Glomerular visceral epithelial cell (primary cell): ENCODE data around the gene PLEKHO2.

Experiments used
- DNase-seq: peaks from one replicate; pipeline ENCODE4 v3.0.0-alpha.2; 2016; ENCODE audit errors: extremely low spot score

The PLEKHO2 gene

GRCh38 chr15:64825431-64826294, 16.1 kb upstream of the PLEKHO2 start, which contains the start of gene PIF1:
Gene PIF1, minus strand, starts transcription at chr15:64825647. Its CDS starts 1,312 bp downstream, at chr15:64824335.
- peak; percentile 97 for DNase-seq

GRCh38 chr15:64828985-64829384, 12.7 kb upstream of the PLEKHO2 start:
- DNase-seq: no peak

GRCh38 chr15:64833690-64834089, 8.0 kb upstream of the PLEKHO2 start:
- no peak for DNase-seq

GRCh38 chr15:64836023-64836536, 5.6 kb upstream of the PLEKHO2 start:
- DNase-seq: no peak

- DNase-seq: no peak
These were observed 4.2 kb upstream of the PLEKHO2 start for GRCh38 chr15:64837502-64837901.

GRCh38 chr15:64841060-64841343, 713 bp upstream of the PLEKHO2 start:
- no peak for DNase-seq

GRCh38 chr15:64842096-64842939, 603 bp downstream of the PLEKHO2 start:
- peak; percentile 27 for DNase-seq

GRCh38 chr15:64842986-64843561, 1.4 kb downstream of the PLEKHO2 start:
- DNase-seq: no peak

GRCh38 chr15:64843991-64844390, 2.3 kb downstream of the PLEKHO2 start:
- DNase-seq: no peak

- DNase-seq: no peak
These were observed 2.9 kb downstream of the PLEKHO2 start for GRCh38 chr15:64844576-64845145.

- peak; percentile 66 for DNase-seq
These were observed 3.5 kb downstream of the PLEKHO2 start for GRCh38 chr15:64845183-64845611.

- DNase-seq: no peak
These were observed 4.3 kb downstream of the PLEKHO2 start for GRCh38 chr15:64845831-64846595.

- no peak for DNase-seq
These were observed 5.3 kb downstream of the PLEKHO2 start for GRCh38 chr15:64847016-64847415.

GRCh38 chr15:64847448-64847847, 5.7 kb downstream of the PLEKHO2 start:
- DNase-seq: no peak

GRCh38 chr15:64847876-64848716, 6.4 kb downstream of the PLEKHO2 start:
- no peak for DNase-seq

- DNase-seq: no peak
These were observed 9.2 kb downstream of the PLEKHO2 start for GRCh38 chr15:64850778-64851502.

- DNase-seq: no peak
These were observed 9.8 kb downstream of the PLEKHO2 start for GRCh38 chr15:64851503-64851840.

- no peak for DNase-seq
These were observed 12.3 kb downstream of the PLEKHO2 start for GRCh38 chr15:64854041-64854440.

- no peak for DNase-seq
These were observed 12.8 kb downstream of the PLEKHO2 start for GRCh38 chr15:64854526-64854925.
